Ishikawa (cell line): Measurements from ENCODE around the gene ABCB6.

ENCODE experiments used
- EGR1 ChIP-seq: IDR thresholded peaks from 2 replicates; pipeline ENCODE4 v1.6.1; 2012
- EP300 ChIP-seq: IDR thresholded peaks from 2 replicates; pipeline ENCODE4 v1.6.1; 2012; ENCODE audit warnings: borderline replicate concordance
- NFIC ChIP-seq: IDR thresholded peaks from 2 replicates; pipeline ENCODE4 v1.6.1; 2012
- TAF1 ChIP-seq: IDR thresholded peaks from 2 replicates; pipeline ENCODE4 v1.6.1; 2012; ENCODE audit warnings: low read depth, mild to moderate bottlenecking
- TCF12 ChIP-seq: IDR thresholded peaks from 2 replicates; pipeline ENCODE4 v1.6.1; 2012; ENCODE audit warnings: low read depth
- TEAD4 ChIP-seq: IDR thresholded peaks from 2 replicates; pipeline ENCODE4 v1.6.1; 2012
- YY1 ChIP-seq: IDR thresholded peaks from 2 replicates; pipeline ENCODE4 v1.6.1; 2012; ENCODE audit warnings: low read depth
- TF ChIP-seq, protein P1 (sequence below): IDR thresholded peaks from 2 replicates; pipeline ENCODE4 v1.6.1; 2012

DNA sequence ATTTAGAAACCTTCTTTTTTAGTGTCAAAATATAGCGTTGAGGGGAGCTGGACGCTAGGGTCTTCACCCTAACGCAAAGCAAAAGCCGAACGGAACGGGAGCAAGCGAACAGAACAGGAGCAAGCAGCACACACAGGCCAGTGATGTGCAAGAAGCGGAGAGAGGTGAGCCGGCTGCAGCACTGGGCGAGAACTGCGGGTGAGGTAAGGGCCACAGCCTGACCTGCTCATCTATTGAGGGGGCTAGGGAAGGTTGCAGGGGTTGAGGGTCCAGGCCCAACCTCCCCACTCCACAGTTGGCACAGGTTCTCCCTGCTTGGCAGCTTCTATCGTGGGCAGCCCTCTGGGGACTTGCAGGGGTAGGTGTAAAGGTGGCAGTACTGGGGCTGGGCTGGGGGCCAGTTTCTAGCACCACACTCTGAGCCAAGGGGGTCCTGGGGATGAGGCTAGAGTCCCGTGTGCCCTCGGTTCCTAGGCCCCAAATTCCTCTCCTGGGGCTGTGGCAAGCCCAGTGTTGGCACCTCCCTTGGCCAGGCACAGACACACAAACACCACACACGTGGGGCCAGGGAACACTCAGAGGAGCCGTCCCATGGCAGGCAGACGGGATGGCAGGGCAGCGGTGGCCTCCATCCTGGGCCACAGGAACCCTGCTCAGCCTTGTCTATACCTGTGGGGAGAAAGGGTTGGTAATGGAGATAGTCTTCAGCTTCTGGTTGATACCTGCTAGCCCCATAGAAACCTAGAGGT, 1.2 kb upstream of the ABCB6 start:
- TF ChIP-seq TAF1 = no peak
- no peak for TF ChIP-seq EGR1
- no peak for TF ChIP-seq EP300
- TF ChIP-seq NFIC = no peak
- no peak for TF ChIP-seq TEAD4
- no peak for TF ChIP-seq TCF12
- no peak for TF ChIP-seq YY1
- TF ChIP-seq, protein P1, sequence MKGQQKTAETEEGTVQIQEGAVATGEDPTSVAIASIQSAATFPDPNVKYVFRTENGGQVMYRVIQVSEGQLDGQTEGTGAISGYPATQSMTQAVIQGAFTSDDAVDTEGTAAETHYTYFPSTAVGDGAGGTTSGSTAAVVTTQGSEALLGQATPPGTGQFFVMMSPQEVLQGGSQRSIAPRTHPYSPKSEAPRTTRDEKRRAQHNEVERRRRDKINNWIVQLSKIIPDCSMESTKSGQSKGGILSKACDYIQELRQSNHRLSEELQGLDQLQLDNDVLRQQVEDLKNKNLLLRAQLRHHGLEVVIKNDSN = no peak
